Tibial nerve (tissue), 4 donors: ENCODE results near the gene DYNC1H1. TPM values are rescaled to one million over a fixed set of nuclear protein-coding genes. Genes with fewer than 3 reads are reported as not detected.

ENCODE experiments used
- DNase-seq, 2 donors: peaks; one replicate each; pipeline ENCODE4 v3.0.0-alpha.2; 2019; ENCODE audit warnings: low spot score in 2 of 2
- H3K27ac ChIP-seq, 4 donors: fragments of 200-600 bp; sonication (generic) in 3 of 4; one replicate each; pipeline ENCODE4 v1.5.1; 2017 to 2019; ENCODE audit warnings: mild to moderate bottlenecking in 1 of 4
- H3K27me3 ChIP-seq, 2 donors: fragments of 200-600 bp; sonication (generic) in 1 of 2; one replicate each; pipeline versions ENCODE4 v1.5.1 to v1.6.0; 2017 to 2019
- H3K36me3 ChIP-seq, 3 donors: fragments of 200-600 bp; sonication (generic); one replicate each; pipeline ENCODE4 v1.5.1; 2018 to 2019
- H3K4me1 ChIP-seq, 4 donors: fragments of 200-600 bp; sonication (generic) in 3 of 4; one replicate each; pipeline ENCODE4 v1.5.1; 2017 to 2019
- H3K4me3 ChIP-seq, 4 donors: fragments of 200-600 bp; sonication (generic) in 3 of 4; one replicate each; pipeline ENCODE4 v1.5.1; 2017 to 2019; ENCODE audit warnings: mild to moderate bottlenecking in 1 of 4, moderate library complexity in 1 of 4
- H3K9me3 ChIP-seq, 4 donors: fragments of 200-600 bp; sonication (generic) in 3 of 4; one replicate each; pipeline ENCODE4 v1.5.1; 2017 to 2019
- CTCF ChIP-seq, 5 experiments: fragments of 200-600 bp in 3 of 5; fragments of 450-650 bp in 2 of 5; sonication (generic) in 3 of 5; IDR thresholded peaks; one replicate each; pipeline ENCODE4 v1.5.1; 2016 to 2019; ENCODE audit warnings: antibody characterized with exemption in 5 of 5, mild to moderate bottlenecking in 3 of 5, moderate library complexity in 2 of 5
- EP300 ChIP-seq, 2 donors: sonication (generic); formaldehyde crosslinking; IDR thresholded peaks; one replicate each; pipeline ENCODE4 v1.6.1; 2017; ENCODE audit warnings: antibody characterized with exemption in 2 of 2, mild to moderate bottlenecking in 1 of 2
- POLR2A ChIP-seq, 2 donors: fragments of 450-650 bp; IDR thresholded peaks; one replicate each; pipeline ENCODE4 v1.6.1; 2017; ENCODE audit warnings: antibody characterized with exemption in 2 of 2, mild to moderate bottlenecking in 2 of 2, moderate library complexity in 2 of 2
- WGBS, 2 donors: methylation state at CpG; one replicate each; pipeline ENCODE4 v1.1.5; 2018; 5-methylcytosine and 5-hydroxymethylcytosine counted together
- total RNA-seq, 4 donors: library from RNA; depleted of rRNA; stranded (reverse); fragments of >200 nt; gene quantifications; one replicate each; pipeline ENCODE4 v1.1.0, GENCODE V29; 2016

The DYNC1H1 gene
- total RNA-seq, 4 donors from 2014 or later, result 506 to 690 (median 631) TPM

DNA sequence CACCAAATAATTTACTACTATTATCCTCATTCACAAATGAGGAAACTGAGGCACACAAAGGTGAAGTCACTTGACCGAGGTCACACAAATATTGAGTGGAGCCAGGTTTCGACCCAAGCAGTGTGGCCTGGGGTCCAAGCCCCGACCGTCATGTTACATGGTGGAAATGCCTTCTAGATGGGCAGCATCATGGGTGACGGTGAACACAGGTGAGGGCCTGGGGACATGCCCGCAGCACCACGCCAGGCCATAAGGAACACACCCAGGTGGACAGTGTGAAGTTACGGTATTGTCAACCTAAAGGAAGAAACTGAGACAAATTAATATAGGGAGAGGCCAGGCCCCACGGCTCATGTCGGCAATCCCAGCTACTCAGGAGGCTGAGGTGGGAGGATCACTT, 35.3 kb upstream of the DYNC1H1 start:
- Histone ChIP-seq H3K36me3 (peaks cover 0 to 16% (median 0%) of the 10 kb centered on the region in 3 donors), H3K27ac (peak overlapping the region in 2 of 4 donors; percentile 82 to 86), H3K4me1 (peaks cover 0 to 17% (median 2%) of the 10 kb centered on the region in 4 donors), H3K9me3 (no peaks in the 10 kb centered on the region), H3K4me3 (no peak overlapping the region), H3K27me3 (no peaks in the 10 kb centered on the region)
- no peak for DNase-seq
- no peak for TF ChIP-seq CTCF (IDR thresholded peaks at IDR 0.05)
- 87 to 94% methylated on average over 10 of the region's 10 CpGs for WGBS, 2 donors

GRCh38 chr14:101929946-101930345, 34.4 kb upstream of the DYNC1H1 start:
- H3K36me3 ChIP-seq, result peaks cover 0 to 9% (median 0%) of the 10 kb centered on the region in 3 donors
- peaks cover 0 to 17% (median 2%) of the 10 kb centered on the region in 4 donors for H3K4me1 ChIP-seq
- no peak for DNase-seq
- H3K9me3 ChIP-seq, result no peaks in the 10 kb centered on the region
- no peak for TF ChIP-seq EP300 (IDR thresholded peaks at IDR 0.05)
- TF ChIP-seq CTCF (IDR thresholded peaks at IDR 0.05), result no peak
- H3K4me3 ChIP-seq, result no peak overlapping the region
- no peaks in the 10 kb centered on the region for H3K27me3 ChIP-seq
- peak overlapping the region in 1 of 4 donors; percentile 86 for H3K27ac ChIP-seq
- 87 to 88% methylated on average over 7 to 9 of the region's 9 CpGs for WGBS, 2 donors

DNA sequence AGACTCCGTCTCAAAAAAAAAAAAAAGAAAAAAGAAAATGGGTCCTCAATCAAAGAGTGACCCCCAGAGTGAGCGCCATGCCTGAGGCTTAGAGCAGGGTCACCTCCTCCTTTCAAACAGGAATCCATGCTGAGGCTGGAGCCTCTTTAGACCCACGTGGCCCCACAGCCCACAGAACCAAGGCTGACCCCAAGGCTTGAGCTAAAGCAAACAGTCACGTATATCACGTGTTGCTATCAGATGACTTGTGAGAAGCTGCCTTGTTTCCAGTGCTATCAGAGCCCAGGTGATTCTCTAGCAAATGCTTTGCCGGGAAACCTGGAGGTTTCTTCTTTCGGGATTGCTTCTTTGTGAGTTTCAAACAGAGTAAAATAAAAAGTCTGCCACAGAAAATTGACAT, 31.7 kb upstream of the DYNC1H1 start:
- Histone ChIP-seq H3K36me3 (no peaks in the 10 kb centered on the region), H3K4me1 (peaks cover 0 to 10% (median 2%) of the 10 kb centered on the region in 4 donors), H3K27me3 (peaks cover 0 to 2% of the 10 kb centered on the region in 2 donors), H3K27ac (no peak overlapping the region), H3K4me3 (no peak overlapping the region), H3K9me3 (no peaks in the 10 kb centered on the region)
- WGBS, 2 donors, result 45 to 62% methylated on average over 7 of the region's 7 CpGs
- DNase-seq, result no peak
- no peak for TF ChIP-seq CTCF (IDR thresholded peaks at IDR 0.05)
- TF ChIP-seq POLR2A (IDR thresholded peaks at IDR 0.05), result no peak
- TF ChIP-seq EP300 (IDR thresholded peaks at IDR 0.05), result no peak

DNA sequence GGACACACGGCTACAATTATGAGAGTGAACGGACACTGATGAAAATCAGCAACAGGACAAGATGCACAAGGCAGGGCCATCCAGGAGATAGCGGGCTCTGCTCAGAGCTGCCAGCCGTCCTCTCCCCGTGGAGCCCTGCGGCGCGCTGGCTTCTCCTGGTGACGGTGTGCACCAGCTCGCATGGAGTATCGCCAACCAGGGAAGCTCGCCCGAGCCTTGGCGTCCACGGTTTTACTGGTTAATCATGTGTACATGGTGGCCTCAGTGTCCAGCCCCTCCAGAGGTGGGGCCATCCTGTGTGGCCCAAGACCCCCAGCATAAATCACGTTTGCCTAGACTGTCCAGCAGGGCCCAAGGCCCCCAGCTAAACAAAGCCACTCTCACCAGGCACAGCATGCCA, 31.2 kb upstream of the DYNC1H1 start:
- peaks cover 0 to 4% (median 1%) of the 10 kb centered on the region in 4 donors for H3K4me1 ChIP-seq
- TF ChIP-seq POLR2A (IDR thresholded peaks at IDR 0.05) (no peak), EP300 (IDR thresholded peaks at IDR 0.05) (no peak), CTCF (IDR thresholded peaks at IDR 0.05) (no peak)
- WGBS, 2 donors, result 83 to 85% methylated on average over 16 of the region's 16 CpGs
- H3K36me3 ChIP-seq, result no peaks in the 10 kb centered on the region
- H3K27me3 ChIP-seq, result peaks cover 0 to 7% of the 10 kb centered on the region in 2 donors
- H3K9me3 ChIP-seq, result no peaks in the 10 kb centered on the region
- H3K4me3 ChIP-seq, result no peak overlapping the region
- no peak for DNase-seq
- no peak overlapping the region for H3K27ac ChIP-seq

GRCh38 chr14:101934601-101935150, 29.7 kb upstream of the DYNC1H1 start:
- DNase-seq, result no peak
- no peak overlapping the region for H3K4me3 ChIP-seq
- H3K36me3 ChIP-seq, result no peaks in the 10 kb centered on the region
- TF ChIP-seq EP300 (IDR thresholded peaks at IDR 0.05) (no peak), POLR2A (IDR thresholded peaks at IDR 0.05) (no peak), CTCF (IDR thresholded peaks at IDR 0.05) (no peak)
- 84 to 93% methylated on average over 13 to 14 of the region's 14 CpGs for WGBS, 2 donors
- no peaks in the 10 kb centered on the region for H3K9me3 ChIP-seq
- H3K4me1 ChIP-seq, result no peaks in the 10 kb centered on the region
- peaks cover 0 to 14% of the 10 kb centered on the region in 2 donors for H3K27me3 ChIP-seq
- H3K27ac ChIP-seq, result no peak overlapping the region
